Astrocyte (in vitro differentiated cells and primary cell): ENCODE results near the gene GMNC.

Experiments used
- CTCF ChIP-seq: IDR thresholded peaks from 2 replicates; pipeline ENCODE4 v1.5.1; 2011; ENCODE audit warnings: low read depth, mild to moderate bottlenecking, inconsistent platforms, low read length, moderate library complexity; ENCODE audit not compliant: insufficient read depth
- EZH2 ChIP-seq: IDR thresholded peaks from 2 replicates; pipeline ENCODE4 v1.6.1; 2012; ENCODE audit warnings: mild to moderate bottlenecking, low read length, inconsistent platforms; ENCODE audit not compliant: insufficient read depth

GRCh38 chr3:190854062-190854461 lies 8.4 kb downstream of the GMNC start:
- TF ChIP-seq CTCF, result no peak
- no peak for TF ChIP-seq EZH2
